Measurements from ENCODE around the gene SOX10. TPM values are rescaled to one million over a fixed set of nuclear protein-coding genes. Genes with fewer than 3 reads are reported as not detected.

The SOX10 gene
- total and polyA plus RNA-seq, 9 of the 15 experiments (the other 6 are each of a cell fraction or from before 2014, with no cell fraction given) = not detected

DNA sequence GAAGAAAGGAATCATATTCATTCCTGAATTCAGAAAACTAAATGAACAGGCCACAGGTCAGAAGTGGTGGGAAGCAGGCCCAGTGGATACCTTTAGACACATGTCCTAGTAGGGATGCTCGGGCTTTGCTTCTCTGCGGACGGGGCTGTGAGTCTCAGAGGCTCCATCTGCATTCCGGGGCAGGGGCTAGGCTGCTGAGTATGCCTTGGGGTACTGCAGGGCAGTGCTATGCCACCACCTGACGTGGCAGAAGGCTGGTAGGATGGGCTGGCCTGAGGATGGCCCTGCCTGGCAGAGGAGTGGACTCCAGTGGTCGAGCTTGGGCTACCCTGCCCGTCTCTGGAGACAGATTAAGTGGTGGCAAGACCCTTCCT lies 40.5 kb downstream of the SOX10 start:
- CTCF ChIA-PET (ENCODE audit: low intra/inter-chr PET ratio) = no interaction called here
- H2AFZ ChIP-seq (ENCODE audit: low read depth, low read length) = no peak overlapping the region
- TSS peak; percentile 38 for BruUV-seq (replicated peaks)

More for the DNA sequence above, 40.5 kb downstream of the SOX10 start:
- H3K9me1 ChIP-seq (ENCODE audit: control insufficient read depth, insufficient read depth, low read length) = no peaks in the 10 kb centered on the region
- 67% methylated on average over 4 of the region's 7 CpGs for WGBS (ENCODE audit: insufficient coverage, low coverage, missing lambda C conversion rate)
- no peaks in the 10 kb centered on the region; a peak in 2 of 5 replicates for H3K4me1 ChIP-seq (replicated peaks in 1 of 2; ENCODE audit: control insufficient read depth in 2 of 2, insufficient read depth in 2 of 2, low read length in 2 of 2)
- peak; percentile 43; the same call in 1 of the 2 replicates for TF ChIP-seq POLR2G (IDR thresholded peaks at IDR 0.05; ENCODE audit: low read depth, low read length)
- TF ChIP-seq, protein P1, sequence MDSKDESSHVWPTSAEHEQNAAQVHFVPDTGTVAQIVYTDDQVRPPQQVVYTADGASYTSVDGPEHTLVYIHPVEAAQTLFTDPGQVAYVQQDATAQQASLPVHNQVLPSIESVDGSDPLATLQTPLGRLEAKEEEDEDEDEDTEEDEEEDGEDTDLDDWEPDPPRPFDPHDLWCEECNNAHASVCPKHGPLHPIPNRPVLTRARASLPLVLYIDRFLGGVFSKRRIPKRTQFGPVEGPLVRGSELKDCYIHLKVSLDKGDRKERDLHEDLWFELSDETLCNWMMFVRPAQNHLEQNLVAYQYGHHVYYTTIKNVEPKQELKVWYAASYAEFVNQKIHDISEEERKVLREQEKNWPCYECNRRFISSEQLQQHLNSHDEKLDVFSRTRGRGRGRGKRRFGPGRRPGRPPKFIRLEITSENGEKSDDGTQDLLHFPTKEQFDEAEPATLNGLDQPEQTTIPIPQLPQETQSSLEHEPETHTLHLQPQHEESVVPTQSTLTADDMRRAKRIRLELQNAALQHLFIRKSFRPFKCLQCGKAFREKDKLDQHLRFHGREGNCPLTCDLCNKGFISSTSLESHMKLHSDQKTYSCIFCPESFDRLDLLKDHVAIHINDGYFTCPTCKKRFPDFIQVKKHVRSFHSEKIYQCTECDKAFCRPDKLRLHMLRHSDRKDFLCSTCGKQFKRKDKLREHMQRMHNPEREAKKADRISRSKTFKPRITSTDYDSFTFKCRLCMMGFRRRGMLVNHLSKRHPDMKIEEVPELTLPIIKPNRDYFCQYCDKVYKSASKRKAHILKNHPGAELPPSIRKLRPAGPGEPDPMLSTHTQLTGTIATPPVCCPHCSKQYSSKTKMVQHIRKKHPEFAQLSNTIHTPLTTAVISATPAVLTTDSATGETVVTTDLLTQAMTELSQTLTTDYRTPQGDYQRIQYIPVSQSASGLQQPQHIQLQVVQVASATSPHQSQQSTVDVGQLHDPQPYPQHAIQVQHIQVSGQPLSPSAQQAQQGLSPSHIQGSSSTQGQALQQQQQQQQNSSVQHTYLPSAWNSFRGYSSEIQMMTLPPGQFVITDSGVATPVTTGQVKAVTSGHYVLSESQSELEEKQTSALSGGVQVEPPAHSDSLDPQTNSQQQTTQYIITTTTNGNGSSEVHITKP (IDR thresholded peaks at IDR 0.05; ENCODE audit: partially characterized antibody) = no peak
- H3K79me2 ChIP-seq (ENCODE audit: control insufficient read depth, insufficient read depth, low read length) = no peaks in the 10 kb centered on the region
- POLR2A ChIA-PET = no interaction called here
- H3K27ac ChIP-seq (ENCODE audit: extremely low read depth, low read depth, low read length) = no peak overlapping the region
- peak overlapping the region in 1 of 2 experiments; percentile 12; a peak in 1 of 4 replicates for H3K9ac ChIP-seq (ENCODE audit: insufficient read depth in 1 of 2, low read depth in 2 of 2, low read length in 2 of 2)
- in situ Hi-C loops (cut with MboI) = no loop called here
- no peak overlapping the region for H3K4me3 ChIP-seq
- DNase-seq (ENCODE audit: extremely low read depth in 1 of 4, low spot score in 3 of 4) (no peak), ATAC-seq (no peak), FAIRE-seq (no peak)
- no peaks in the 10 kb centered on the region for H3K36me3 ChIP-seq (ENCODE audit: control insufficient read depth, insufficient read depth, low read length)
- no peak overlapping the region for H3K4me2 ChIP-seq (ENCODE audit: insufficient read depth, low read length)
- H3K27me3 ChIP-seq (ENCODE audit: control insufficient read depth in 2 of 2, insufficient read depth in 2 of 2, low read length in 2 of 2) = no peaks in the 10 kb centered on the region
- no peaks in the 10 kb centered on the region for H3K9me3 ChIP-seq (replicated peaks; ENCODE audit: control insufficient read depth, insufficient read depth, low read depth, low read length)
- intact Hi-C loops (cut with micrococcal nuclease) = no loop called here
- H4K20me1 ChIP-seq (replicated peaks; ENCODE audit: control insufficient read depth, insufficient read depth, low read length) = no peaks in the 10 kb centered on the region; the same call in 1 of the 2 replicates
